ENCODE results near the gene GTF2E1. TPM values are rescaled to one million over a fixed set of nuclear protein-coding genes. Genes with fewer than 3 reads are reported as not detected.

Gene GTF2E1
- total and polyA plus RNA-seq, 2 of the 4 experiments (the other 2 are of a cell fraction): 8.2 to 18.5 TPM

DNA sequence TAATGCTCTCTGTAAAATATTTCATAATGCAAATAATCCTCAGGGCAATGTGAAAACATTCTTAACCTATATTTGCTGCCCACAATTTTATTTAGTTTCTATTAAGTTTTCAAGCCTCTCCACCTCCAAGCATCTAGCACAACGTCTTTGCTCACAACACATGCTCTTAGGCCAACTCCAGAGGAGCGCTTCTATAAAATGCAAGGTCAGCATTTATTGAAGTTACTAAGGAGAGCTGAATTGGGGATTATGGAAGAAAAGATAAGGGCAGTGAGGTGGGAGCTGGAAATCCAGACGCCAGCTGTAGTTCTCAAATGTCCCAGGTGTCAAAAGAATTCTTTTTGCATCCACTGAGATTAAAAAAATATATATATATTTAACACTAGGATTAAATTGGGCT lies 1.2 kb upstream of the GTF2E1 start:
- WGBS, 2 experiments (ENCODE audit: extremely low coverage in 2 of 2, insufficient read length in 1 of 2): no CpG with 5 or more reads among the region's 3 CpGs
- Histone ChIP-seq H2BK20ac (ENCODE audit: low read depth, low read length) (no peak overlapping the region), H3K27ac (ENCODE audit: insufficient read depth, low read length) (no peak overlapping the region), H4K5ac (ENCODE audit: low read depth, low read length) (peak overlapping the region; percentile 61; the same call in 1 of the 2 replicates), H3K4ac (ENCODE audit: low read depth, low read length) (0 out of 2 replicates have a peak overlapping the region, but pooled peaks have one; percentile 10), H3K14ac (replicated peaks; ENCODE audit: low read depth, low read length) (no peak overlapping the region), H3K9me1 (ENCODE audit: insufficient read depth, low read length) (peaks cover 5% of the 10 kb centered on the region), H2AK5ac (ENCODE audit: low read depth, low read length) (no peak overlapping the region), H3K4me1 (ENCODE audit: control insufficient read depth, insufficient read depth, low read length) (peaks cover 4% of the 10 kb centered on the region), H3K4me2 (ENCODE audit: low read depth, low read length) (peak overlapping the region; percentile 96), H4K8ac (ENCODE audit: low read depth in 2 of 2, low read length in 2 of 2) (peak overlapping the region in 1 of 2 experiments; percentile 69; a peak in 1 of 4 replicates), H2BK15ac (ENCODE audit: low read depth, low read length) (no peak overlapping the region), H2BK120ac (ENCODE audit: low read depth, low read length) (no peak overlapping the region), H3K9ac (ENCODE audit: low read depth, low read length) (0 out of 2 replicates have a peak overlapping the region, but pooled peaks have one; percentile 12), H4K91ac (ENCODE audit: insufficient read depth, low read depth, low read length) (no peak overlapping the region), H3K4me3 (ENCODE audit: insufficient read depth, low read depth, low read length) (no peak overlapping the region), H3K27me3 (ENCODE audit: control insufficient read depth, insufficient read depth, low read length) (no peaks in the 10 kb centered on the region), H3K36me3 (ENCODE audit: control insufficient read depth, insufficient read depth, low read length) (no peaks in the 10 kb centered on the region), H3K56ac (ENCODE audit: extremely low read depth, insufficient read depth, low read length) (no peak overlapping the region), H3K79me1 (ENCODE audit: low read depth in 1 of 2, low read length in 2 of 2) (peaks cover 34 to 41% of the 10 kb centered on the region in 2 experiments), H3K9me3 (ENCODE audit: control insufficient read depth, insufficient read depth, low read length) (no peaks in the 10 kb centered on the region; the same call in 1 of the 2 replicates), H3K23ac (ENCODE audit: low read depth, low read length) (no peak overlapping the region), H3K18ac (ENCODE audit: low read depth, low read length) (no peak overlapping the region), H2AK9ac (replicated peaks; ENCODE audit: low read depth, low read length, poor library complexity) (no peak overlapping the region), H4K20me1 (ENCODE audit: insufficient read depth, low read length) (no peaks in the 10 kb centered on the region), H2AFZ (replicated peaks; ENCODE audit: low read length, poor library complexity) (no peak overlapping the region), H2BK5ac (ENCODE audit: low read depth, low read length, poor library complexity, severe bottlenecking) (no peak overlapping the region)
- CTCF ChIA-PET: interaction anchor here (1.7 kb wide), 1 partner anchor 173 kb away, joined by 4 read pairs; no protein-coding TSS in a partner anchor
- no peak for DNase-seq
- POLR2A ChIA-PET (ENCODE audit: unreplicated experiment): no interaction called here
- in situ Hi-C loops (cut with MboI; ENCODE audit: low sequenced_read_pairs) (no loop called here), dilution Hi-C loops (cut with HindIII; ENCODE audit: low sequenced_read_pairs, unreplicated experiment) (no loop called here), intact Hi-C loops (cut with micrococcal nuclease) (no loop called here)
- no peak for ATAC-seq (ENCODE audit: low read depth)
- TF ChIP-seq CHD1 (IDR thresholded peaks at IDR 0.05; ENCODE audit: low read depth, low read length): no peak
- TF ChIP-seq MAFK (IDR thresholded peaks at IDR 0.05; ENCODE audit: low read depth, low read length): peak; percentile 100
- BruUV-seq (replicated peaks): no TSS peak

All from IMR-90 (cell line).